HG03039 (cell line): Measurements from ENCODE around the gene CAPN14.
A peak's percentile ranks its signal among the peaks of the same experiment; 100 is the strongest.

Source experiments
- ATAC-seq: cut with Tn5 transposase; IDR thresholded peaks from one replicate; pipeline ENCODE4 v1.9.1; 2021; ENCODE audit warnings: mild to moderate bottlenecking, moderate library complexity; ENCODE audit not compliant: unreplicated experiment

Gene CAPN14

DNA sequence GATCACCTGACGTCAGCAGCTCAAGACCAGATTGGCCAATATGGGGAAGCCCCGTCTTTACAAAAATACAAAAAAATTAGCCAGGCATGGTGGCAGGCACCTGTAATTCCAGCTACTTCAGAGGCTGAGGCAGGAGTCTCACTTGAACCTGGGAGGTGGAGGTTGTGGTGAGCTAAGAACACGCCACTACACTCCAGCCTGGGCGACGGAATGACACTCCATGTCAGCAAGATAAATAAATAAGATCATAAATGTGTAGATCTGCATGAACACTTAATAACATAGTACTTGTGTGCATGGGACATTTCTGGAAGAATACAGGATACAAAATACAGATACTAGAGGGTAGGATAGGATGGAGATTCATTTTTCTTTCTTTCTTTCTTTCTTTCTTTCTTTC lies 25.7 kb upstream of the CAPN14 start:
- ATAC-seq = no peak

DNA sequence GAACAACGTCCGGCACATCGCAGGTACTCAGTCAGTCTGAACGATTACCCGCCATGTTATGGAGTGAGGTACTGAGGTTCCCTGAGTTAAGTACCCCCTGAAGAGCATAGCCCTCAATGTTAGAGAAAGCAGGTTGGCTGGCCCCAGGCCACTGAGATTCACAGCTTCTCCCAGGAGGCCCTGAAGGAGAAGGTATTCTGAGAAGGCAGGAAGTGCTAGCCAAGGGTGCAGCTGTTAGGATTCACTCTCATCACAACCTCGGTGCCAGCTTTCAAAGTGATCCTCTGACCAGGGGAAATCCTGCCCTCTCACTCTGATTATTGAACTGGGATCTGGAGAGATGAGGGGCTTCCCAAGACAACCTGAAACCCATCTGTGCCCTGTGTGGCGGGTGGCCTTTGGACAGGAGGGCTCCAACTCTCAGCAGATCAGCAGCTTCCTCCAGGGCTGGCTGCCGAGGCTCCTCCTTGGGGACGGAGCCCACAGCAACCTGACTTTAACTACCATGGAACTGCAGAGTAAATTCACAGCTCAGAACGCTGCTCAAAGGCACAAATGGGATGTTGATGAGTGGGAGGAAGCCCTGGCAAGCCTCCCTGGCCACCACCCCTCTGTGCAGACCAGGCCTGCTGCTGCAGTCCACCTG lies 24.4 kb upstream of the CAPN14 start:
- ATAC-seq = no peak

GRCh38 chr2:31240381-31241365 lies 23.4 kb upstream of the CAPN14 start:
- ATAC-seq = no peak

DNA sequence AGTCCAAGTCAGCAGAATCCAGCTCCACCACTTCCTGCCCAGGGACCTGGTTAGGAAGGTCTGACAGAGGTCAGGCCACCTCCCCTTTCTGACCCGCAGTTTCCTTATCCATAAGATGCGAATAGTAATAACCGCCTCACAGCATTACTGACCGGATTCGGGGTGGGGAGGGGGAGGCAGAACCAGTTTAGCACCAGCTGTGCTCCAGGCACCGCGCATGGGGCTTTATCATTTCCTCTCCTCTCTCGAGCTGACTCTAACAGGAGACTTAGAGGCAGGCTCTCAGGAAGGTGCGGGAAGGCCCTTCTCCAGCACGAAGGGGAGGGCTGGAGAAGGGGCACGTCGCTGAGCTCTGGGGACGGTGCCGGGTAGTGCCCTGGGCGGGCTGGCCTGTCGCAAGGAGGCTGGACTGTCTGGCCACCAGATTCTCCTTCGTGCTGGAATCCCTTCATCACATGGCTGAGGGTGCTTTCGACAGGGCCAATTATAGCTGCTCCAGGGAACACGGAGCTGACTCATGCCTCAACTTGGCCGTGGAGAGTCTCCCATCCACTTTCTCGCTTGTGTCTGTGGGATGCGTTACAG lies 22.4 kb upstream of the CAPN14 start:
- ATAC-seq = no peak

DNA sequence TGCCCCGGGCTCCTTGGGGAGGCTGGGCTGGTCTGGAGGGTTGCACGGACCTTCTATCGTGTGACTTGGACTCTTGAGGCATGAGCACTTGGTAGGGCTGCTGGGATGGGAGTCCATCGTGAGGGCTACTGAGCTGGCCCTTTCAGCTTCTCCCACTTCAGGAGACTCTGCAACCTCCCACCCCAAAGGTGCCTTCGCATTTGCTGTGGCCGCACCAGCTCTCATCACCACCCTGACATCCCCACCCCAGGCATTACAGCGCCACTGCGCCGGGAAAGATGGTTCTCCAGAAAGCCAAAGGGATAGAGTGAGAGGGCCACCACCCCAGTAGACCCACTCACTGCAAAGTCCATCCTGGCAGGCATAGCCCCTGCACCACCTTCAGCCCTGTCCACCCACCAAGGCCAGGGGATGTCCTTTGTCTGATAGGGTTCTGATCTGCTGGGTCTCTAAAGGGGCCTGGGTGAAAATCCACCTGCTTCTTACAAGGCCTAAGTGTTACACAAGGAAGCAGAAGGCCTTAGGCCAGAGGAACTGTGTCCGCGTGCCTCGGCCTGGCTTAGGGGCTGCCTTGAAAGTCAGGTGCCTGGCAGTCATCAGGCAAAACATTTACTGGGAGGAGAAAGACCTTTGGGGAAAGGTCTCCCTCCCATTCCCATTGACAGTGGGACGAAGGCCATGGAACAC lies 21.7 kb upstream of the CAPN14 start:
- no peak for ATAC-seq

- ATAC-seq = no peak
Measured at GRCh38 chr2:31238126-31238905, 21.0 kb upstream of the CAPN14 start.

DNA sequence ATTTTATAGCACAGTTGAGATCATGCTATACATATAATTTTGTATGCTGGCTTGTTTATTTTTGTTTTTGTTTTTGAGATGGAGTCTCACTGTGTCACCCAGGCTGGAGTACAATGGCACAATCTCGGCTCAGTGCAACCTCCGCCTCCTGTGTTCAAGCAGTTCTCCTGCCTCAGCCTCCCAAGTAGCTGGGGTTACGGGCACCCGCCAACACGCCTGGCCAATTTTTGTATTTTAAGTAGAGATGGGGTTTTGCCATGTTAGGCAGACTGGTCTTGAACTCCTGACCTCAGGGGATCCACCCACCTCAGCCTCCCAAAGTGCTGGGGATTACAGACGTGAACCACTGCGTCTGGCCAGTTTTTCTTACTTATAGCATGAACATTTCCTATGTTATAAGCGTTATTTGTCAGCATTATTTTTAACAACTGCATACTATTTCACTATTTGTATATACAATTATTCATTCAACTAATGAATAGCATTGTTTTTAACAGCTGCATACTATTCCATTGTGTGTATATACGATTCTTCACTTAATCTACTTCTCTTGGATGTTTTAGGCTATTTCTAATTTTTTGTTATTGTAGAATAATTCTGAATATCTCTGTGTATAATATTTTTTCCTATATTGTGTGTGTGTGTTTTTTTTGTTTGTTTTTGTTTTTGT lies 20.2 kb upstream of the CAPN14 start:
- no peak for ATAC-seq

DNA sequence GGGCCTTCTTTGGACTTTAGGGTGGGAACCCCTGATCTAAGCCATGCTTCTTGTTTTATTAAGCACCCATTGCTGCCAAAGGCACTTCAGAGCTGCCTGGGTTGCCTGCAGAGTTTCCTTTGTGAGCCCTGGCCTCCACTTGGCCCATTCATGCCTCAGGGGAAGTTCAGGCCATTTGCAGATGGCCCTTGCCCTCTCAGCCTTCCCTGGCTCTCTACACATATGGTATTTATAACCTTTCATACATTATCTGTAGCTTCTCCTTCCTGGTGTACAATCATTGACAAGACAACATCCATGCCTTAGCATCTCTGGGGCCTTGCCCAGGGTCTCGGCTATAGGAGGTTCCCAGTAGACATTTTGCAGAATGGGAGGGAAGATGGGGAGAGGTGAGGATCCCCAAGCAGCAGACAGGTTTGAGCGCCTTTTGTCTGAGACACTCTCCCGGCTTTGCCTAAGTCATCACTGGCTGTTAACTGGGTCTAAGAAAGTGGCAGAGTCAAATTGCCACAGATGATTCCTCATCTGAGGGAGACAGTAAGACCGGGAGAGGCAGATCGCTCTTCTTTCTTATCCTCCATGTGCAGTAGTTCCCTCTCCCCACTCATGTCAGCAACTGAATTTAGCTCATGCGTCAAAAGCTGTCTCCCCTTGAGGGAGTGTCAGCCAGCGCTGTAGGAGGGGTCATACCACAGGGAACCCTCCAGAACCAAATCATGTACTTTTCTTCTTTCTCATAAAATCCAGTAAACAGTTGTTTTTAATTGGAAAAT lies 19.3 kb upstream of the CAPN14 start:
- ATAC-seq = no peak

DNA sequence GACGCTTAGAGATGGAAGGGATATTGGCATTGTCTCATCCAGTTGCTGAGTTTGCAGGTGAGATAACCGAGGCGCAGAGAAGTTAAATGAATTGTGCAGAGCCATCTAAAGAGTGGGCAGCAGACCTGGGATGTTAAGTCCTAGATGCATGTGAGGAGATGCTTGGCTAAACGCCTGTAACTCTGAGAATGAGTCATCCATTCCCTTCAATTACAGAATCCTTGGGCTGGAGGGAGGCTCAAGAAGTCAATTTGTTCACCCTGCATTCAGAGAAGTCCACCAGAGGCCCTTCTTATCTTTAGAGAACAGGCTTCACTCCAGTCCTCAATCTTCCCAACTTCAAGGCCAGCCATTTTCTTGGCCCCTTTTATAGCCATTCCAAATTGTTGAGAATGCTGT lies 18.2 kb upstream of the CAPN14 start:
- ATAC-seq = no peak

GRCh38 chr2:31234683-31235503 lies 17.6 kb upstream of the CAPN14 start:
- no peak for ATAC-seq

DNA sequence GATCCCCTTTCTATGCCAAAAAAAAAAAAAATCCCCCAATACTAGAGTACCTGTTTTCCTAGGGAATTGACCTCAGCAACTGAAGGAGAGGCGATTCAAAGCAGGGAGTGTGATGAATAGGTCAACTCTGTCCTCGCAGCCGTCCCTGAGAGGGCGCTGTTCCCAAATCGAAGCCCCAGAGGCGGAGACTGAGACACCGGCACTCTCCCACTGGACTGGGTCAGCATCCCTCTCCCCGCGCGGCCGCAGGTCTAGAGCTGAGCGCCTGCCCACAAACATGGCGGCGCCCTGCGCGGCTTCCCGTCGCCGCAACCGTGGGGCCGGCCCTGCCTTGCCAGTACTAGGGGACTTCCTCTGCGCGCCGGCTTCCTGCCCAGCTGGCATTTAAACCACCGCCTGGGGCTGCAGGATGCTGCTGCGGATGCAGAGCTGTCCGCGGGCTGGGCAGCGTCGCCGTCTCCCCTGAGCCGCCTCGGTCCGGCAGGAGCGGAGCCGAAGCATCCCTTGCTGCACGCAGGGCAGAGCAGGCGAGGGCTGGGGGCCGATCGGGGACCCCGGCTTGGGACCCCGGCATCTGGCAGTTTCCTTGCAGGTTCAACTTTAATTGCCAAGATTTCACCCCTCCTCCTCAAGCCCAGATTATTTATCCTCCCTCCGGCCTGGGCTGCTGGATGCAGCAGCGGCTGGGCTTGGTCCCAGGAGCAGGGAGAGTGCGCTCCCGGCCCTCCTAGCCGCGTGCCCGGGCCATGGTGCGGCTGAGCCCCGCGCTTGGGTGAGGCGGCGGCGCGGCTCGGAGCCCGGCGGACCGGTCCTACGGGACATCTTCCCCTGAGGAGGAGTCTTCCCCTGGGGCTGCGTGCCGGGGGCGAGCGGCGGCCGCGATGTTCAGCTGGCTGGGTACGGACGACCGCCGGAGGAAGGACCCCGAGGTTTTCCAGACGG lies 16.7 kb upstream of the CAPN14 start, which contains the start of gene EHD3:
Gene EHD3, plus strand, starts transcription at position 412 of the 942 bp plus-strand sequence. Its CDS starts 470 bp downstream, at position 882.
- ATAC-seq = peak; percentile 91

DNA sequence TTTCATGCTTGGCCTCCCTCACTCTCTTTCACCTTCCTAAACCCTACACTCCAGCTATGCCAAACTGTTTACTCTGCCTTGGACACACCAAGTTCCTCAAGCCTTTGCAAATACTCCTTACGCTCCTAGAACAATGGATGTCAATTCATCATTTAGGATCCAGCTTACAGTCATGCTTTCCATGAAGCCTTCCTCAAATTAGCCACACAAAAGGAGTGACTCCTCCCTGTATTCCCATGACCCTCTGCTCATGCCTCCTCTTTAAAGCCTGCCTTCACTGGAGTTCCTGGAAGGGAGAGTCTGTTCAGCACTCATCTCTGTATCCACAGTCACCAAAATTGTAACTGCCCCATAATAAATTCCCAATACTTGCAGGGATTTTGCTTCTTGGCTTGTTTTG lies 15.9 kb upstream of the CAPN14 start:
- ATAC-seq = no peak

DNA sequence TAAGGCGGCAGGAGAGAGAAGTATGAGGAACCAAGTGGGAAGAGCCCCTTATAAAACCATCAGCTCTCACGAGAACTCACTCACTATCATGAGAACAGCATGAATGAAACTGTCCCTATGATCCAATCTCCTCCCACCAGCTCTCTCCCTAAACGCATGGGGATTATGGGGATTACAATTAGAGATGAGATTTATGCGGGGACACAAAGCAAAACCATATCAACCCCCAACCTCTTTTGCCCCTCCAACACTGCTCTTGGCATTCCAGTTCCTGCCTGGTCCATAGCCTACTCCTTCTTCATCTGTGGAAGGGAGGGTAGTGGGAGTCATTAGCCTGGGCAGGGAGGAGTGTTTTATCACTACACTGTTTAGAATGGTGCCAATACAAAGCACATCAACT lies 15.3 kb upstream of the CAPN14 start:
- ATAC-seq = no peak

GRCh38 chr2:31231571-31232302 lies 14.4 kb upstream of the CAPN14 start:
- ATAC-seq = no peak

- ATAC-seq = no peak
Measured at GRCh38 chr2:31230751-31231150, 13.4 kb upstream of the CAPN14 start.

GRCh38 chr2:31228717-31229116 lies 11.4 kb upstream of the CAPN14 start:
- ATAC-seq = no peak
